ENCODE data around the gene PRXL2C. TPM values are rescaled to one million over a fixed set of nuclear protein-coding genes. Genes with fewer than 3 reads are reported as not detected.
"Not testable (repeated sequence)": the region's sequence is repeated elsewhere in the genome, so short reads cannot be mapped to it uniquely, and the experiment has no call there.

PRXL2C gene
- total RNA-seq, 1 donor from 2014 or later = 16.7 TPM

DNA sequence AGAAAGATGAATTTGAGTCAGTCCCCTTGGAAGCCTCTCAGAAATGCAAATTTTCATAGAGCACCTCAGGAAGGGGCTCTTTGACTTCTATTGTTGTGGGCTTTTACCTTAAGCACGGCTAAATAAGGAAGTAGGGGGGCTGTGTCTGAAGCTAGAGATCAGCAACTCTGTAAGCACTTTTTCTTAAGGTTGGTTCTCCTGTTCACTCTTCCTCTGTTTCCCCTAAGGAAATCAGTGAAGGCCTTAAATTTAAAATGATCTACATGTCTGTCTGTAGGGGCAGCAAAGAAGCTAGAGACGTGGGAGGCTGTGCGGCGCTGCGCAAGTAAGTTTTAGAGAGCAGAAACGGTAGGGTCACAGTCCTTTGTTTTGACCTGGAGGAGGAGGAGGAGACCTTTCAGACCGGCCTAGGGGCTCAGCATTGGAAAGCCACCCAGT lies 34.3 kb downstream of the PRXL2C start:
- H3K36me3 ChIP-seq (ENCODE audit: control insufficient read depth in 3 of 3, insufficient read depth in 3 of 3, low read length in 3 of 3) = no peaks in the 10 kb centered on the region
- H3K27me3 ChIP-seq (ENCODE audit: control insufficient read depth in 3 of 3, insufficient read depth in 3 of 3, low read length in 3 of 3) = no peaks in the 10 kb centered on the region
- no peak overlapping the region for H3K4me3 ChIP-seq (ENCODE audit: low read length in 3 of 3)
- no peaks in the 10 kb centered on the region for H3K9me3 ChIP-seq (ENCODE audit: control insufficient read depth in 3 of 3, low read length in 3 of 3)
- no peak overlapping the region for H3K27ac ChIP-seq (ENCODE audit: low read depth, low read length)
- H3K9ac ChIP-seq (ENCODE audit: low read depth in 1 of 3, low read length in 3 of 3) = no peak overlapping the region
- peaks cover 6 to 16% (median 11%) of the 10 kb centered on the region in 3 donors for H3K4me1 ChIP-seq (ENCODE audit: control insufficient read depth in 3 of 3, insufficient read depth in 3 of 3, low read length in 3 of 3)

DNA sequence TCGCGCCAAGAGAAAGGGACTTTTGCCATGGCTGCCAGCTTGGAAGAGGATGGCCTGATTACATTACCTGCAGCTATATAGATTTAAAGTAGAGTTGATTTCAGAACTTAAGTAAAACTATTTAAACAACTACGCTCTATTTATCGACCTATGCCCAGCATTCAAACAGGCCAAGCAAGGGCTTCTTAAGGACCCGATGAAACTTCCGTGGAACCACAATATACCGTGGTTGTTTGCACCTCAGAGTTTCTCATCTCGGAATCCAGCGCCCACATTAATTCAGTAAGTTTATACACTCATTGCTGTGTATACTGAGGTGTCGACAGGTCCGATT lies 35.0 kb downstream of the PRXL2C start:
- Histone ChIP-seq H3K27ac (ENCODE audit: low read depth, low read length) (no peak overlapping the region), H3K36me3 (ENCODE audit: control insufficient read depth in 3 of 3, insufficient read depth in 3 of 3, low read length in 3 of 3) (no peaks in the 10 kb centered on the region), H3K9ac (ENCODE audit: low read depth in 1 of 3, low read length in 3 of 3) (no peak overlapping the region), H3K4me1 (ENCODE audit: control insufficient read depth in 3 of 3, insufficient read depth in 3 of 3, low read length in 3 of 3) (peaks cover 6 to 16% (median 11%) of the 10 kb centered on the region in 3 donors), H3K4me3 (ENCODE audit: low read length in 3 of 3) (peak overlapping the region in 2 of 3 donors; percentile 48 to 67), H3K27me3 (ENCODE audit: control insufficient read depth in 3 of 3, insufficient read depth in 3 of 3, low read length in 3 of 3) (no peaks in the 10 kb centered on the region), H3K9me3 (ENCODE audit: control insufficient read depth in 3 of 3, low read length in 3 of 3) (no peaks in the 10 kb centered on the region)

DNA sequence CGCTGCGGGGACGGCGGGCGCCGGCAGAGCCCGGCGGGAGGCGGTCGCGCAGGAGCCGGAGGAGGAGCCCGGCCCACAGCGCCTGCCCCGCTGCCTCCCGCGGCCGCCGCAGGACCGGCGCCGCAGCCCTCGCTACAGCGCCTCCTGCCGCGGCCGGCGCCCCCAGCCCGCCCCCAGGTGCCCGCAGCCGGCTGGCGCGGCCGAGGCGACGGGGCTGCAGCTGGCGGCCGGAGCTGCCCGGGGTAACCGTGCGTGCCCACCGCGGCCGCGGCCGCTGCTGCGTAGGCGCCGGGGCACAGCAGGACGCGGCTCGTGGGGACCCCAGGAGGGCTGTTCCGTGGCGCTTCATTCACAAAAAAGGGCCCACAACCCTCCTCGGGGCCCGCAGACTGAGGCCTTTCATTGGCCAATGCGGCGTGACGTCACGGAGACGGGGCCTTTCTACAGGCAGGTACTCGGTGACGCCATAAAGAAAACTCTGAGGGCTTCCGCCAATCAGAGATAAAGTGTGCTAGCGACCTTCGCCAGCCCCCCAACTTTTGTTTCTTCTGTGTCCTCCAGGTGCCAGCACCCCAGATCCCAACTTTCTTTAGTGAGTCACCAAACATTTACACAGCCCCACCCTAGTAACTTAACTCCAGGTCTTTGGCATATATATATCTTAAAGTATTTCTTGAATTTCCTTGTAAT lies 35.5 kb downstream of the PRXL2C start, which contains the start of gene CDC14B:
TSS of gene CDC14B (minus strand) at position 353 of the 690 bp plus-strand sequence. CDS start 465 bp downstream, outside the sequence.
- H3K4me3 ChIP-seq (ENCODE audit: low read length in 3 of 3) = peak within 1 kb of the TSS; percentile 64 to 68 (median 65)
- no peaks in the 10 kb centered on the region for H3K9me3 ChIP-seq (ENCODE audit: control insufficient read depth in 3 of 3, low read length in 3 of 3)
- peaks cover 6 to 16% (median 11%) of the 10 kb centered on the region in 3 donors for H3K4me1 ChIP-seq (ENCODE audit: control insufficient read depth in 3 of 3, insufficient read depth in 3 of 3, low read length in 3 of 3)
- H3K9ac ChIP-seq (ENCODE audit: low read depth in 1 of 3, low read length in 3 of 3) = peak within 1 kb of the TSS; percentile 43 to 77 (median 69)
- H3K36me3 ChIP-seq (ENCODE audit: control insufficient read depth in 3 of 3, insufficient read depth in 3 of 3, low read length in 3 of 3) = no peaks in the 10 kb centered on the region
- H3K27ac ChIP-seq (ENCODE audit: low read depth, low read length) = peak within 1 kb of the TSS; percentile 88
- H3K27me3 ChIP-seq (ENCODE audit: control insufficient read depth in 3 of 3, insufficient read depth in 3 of 3, low read length in 3 of 3) = no peaks in the 10 kb centered on the region

DNA sequence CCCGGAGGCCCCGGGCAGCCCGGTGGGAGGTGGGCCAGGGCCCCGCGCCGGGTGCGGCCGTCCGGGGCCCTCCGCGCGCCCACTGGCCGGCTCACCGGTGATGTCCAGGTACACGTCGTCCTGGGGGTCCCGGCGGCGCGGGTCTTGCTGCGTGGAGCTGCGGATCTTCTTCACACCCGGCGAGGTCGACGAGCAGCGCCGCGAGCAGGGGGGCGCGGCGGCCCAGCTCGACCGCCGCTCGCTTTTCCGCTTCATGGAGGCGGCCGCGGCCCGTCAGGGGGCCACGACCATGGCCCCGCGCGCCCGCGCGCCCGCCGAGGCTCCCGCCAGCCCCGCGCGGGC lies 36.0 kb downstream of the PRXL2C start:
- H3K4me3 ChIP-seq (ENCODE audit: low read length in 3 of 3) = peak overlapping the region in 2 of 3 donors; percentile 64 to 68
- H3K36me3 ChIP-seq (ENCODE audit: control insufficient read depth in 3 of 3, insufficient read depth in 3 of 3, low read length in 3 of 3) = no peaks in the 10 kb centered on the region
- no peaks in the 10 kb centered on the region for H3K9me3 ChIP-seq (ENCODE audit: control insufficient read depth in 3 of 3, low read length in 3 of 3)
- H3K27me3 ChIP-seq (ENCODE audit: control insufficient read depth in 3 of 3, insufficient read depth in 3 of 3, low read length in 3 of 3) = no peaks in the 10 kb centered on the region
- H3K27ac ChIP-seq (ENCODE audit: low read depth, low read length) = peak overlapping the region; percentile 88
- H3K9ac ChIP-seq (ENCODE audit: low read depth in 1 of 3, low read length in 3 of 3) = peak overlapping the region in 1 of 3 donors; percentile 77
- H3K4me1 ChIP-seq (ENCODE audit: control insufficient read depth in 3 of 3, insufficient read depth in 3 of 3, low read length in 3 of 3) = peaks cover 6 to 16% (median 11%) of the 10 kb centered on the region in 3 donors

DNA sequence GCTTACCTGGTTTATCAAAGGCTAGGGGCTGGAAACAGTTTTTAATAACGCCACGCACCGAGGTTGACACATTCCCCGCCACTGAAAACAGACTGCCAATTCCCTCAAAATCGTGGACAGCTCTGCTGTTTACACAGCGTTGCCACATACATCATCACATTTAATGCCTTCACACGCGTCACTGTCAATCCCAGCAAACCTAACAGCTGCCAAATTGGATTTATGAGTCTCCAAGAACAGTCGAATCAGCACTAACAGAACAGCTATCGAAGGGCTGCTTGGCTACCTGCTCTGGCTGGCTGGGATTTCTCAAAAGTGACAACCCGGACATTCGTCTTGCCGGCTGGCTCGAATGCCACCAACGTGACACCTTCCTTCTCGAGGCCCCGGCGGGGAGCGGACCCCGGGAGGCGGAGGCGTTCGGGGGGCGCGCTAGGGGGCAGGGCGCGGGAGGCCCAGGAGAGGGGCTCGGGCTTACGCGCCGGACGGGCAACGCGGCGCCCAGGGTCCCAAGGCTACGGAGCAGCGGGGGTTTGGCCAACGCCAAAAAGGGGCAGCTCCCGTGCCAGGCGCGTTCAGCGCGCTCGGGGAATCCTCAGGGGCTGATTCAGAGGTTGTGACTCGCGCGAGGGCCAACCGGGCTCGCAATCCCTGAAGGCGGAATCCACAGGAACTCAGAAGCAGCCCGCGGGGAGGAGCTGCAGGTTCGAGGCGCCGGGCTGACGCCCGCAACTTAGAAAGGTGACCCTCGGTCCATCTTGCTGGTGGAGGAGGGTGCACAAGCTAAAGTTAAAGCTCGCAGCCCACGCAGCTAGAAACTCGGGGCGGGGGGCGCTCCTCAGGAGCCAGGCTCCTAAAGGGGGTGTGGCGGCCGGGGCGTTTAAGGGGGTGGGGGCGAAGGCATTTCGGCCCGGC lies 36.7 kb downstream of the PRXL2C start:
- no peaks in the 10 kb centered on the region for H3K27me3 ChIP-seq (ENCODE audit: control insufficient read depth in 3 of 3, insufficient read depth in 3 of 3, low read length in 3 of 3)
- peak overlapping the region; percentile 64 to 68 (median 65) for H3K4me3 ChIP-seq (ENCODE audit: low read length in 3 of 3)
- peak overlapping the region; percentile 88 for H3K27ac ChIP-seq (ENCODE audit: low read depth, low read length)
- peaks cover 6 to 16% (median 11%) of the 10 kb centered on the region in 3 donors for H3K4me1 ChIP-seq (ENCODE audit: control insufficient read depth in 3 of 3, insufficient read depth in 3 of 3, low read length in 3 of 3)
- H3K9me3 ChIP-seq (ENCODE audit: control insufficient read depth in 3 of 3, low read length in 3 of 3) = no peaks in the 10 kb centered on the region
- H3K9ac ChIP-seq (ENCODE audit: low read depth in 1 of 3, low read length in 3 of 3) = peak overlapping the region; percentile 43 to 77 (median 69)
- H3K36me3 ChIP-seq (ENCODE audit: control insufficient read depth in 3 of 3, insufficient read depth in 3 of 3, low read length in 3 of 3) = no peaks in the 10 kb centered on the region

DNA sequence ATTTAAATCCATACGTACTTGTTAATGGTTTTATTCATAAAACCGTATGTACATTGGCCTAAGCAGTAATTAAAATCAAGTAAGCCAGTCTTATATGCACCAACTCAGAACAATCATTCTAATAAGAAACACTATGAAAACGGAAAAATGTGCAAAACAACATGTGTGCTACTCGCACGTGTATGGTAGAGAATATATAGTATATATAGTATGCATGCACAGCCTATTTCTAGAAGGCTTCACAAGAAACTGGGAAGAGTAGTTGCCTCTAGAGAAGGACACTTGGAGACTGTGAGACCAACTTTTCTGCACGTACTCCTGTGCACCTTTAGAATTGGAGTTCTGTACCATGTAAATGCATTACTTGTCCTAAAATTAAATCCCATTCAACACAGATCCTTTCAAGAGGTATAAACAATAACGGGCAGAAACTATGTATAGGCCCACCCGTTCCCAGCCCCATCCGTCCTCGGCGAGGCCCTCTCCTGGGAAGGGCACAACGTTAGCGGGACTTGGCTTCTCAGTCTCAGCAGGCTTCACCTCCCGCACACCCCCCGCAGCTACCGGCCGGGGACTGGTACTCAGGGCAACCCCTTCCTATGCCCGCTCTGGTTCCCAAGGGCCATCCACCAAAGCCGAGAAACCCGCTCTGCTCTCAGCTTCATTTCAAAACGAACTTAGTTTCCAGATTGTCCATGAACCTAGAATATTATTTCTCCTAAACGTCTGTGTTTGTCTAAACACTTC lies 37.5 kb downstream of the PRXL2C start:
- H3K9ac ChIP-seq (ENCODE audit: low read depth in 1 of 3, low read length in 3 of 3) = peak overlapping the region in 2 of 3 donors; percentile 69 to 77
- H3K27me3 ChIP-seq (ENCODE audit: control insufficient read depth in 3 of 3, insufficient read depth in 3 of 3, low read length in 3 of 3) = no peaks in the 10 kb centered on the region
- H3K27ac ChIP-seq (ENCODE audit: low read depth, low read length) = peak overlapping the region; percentile 88
- no peaks in the 10 kb centered on the region for H3K36me3 ChIP-seq (ENCODE audit: control insufficient read depth in 3 of 3, insufficient read depth in 3 of 3, low read length in 3 of 3)
- H3K4me1 ChIP-seq (ENCODE audit: control insufficient read depth in 3 of 3, insufficient read depth in 3 of 3, low read length in 3 of 3) = peaks cover 7 to 21% (median 11%) of the 10 kb centered on the region in 3 donors
- no peaks in the 10 kb centered on the region for H3K9me3 ChIP-seq (ENCODE audit: control insufficient read depth in 3 of 3, low read length in 3 of 3)
- peak overlapping the region; percentile 64 to 68 (median 65) for H3K4me3 ChIP-seq (ENCODE audit: low read length in 3 of 3)

DNA sequence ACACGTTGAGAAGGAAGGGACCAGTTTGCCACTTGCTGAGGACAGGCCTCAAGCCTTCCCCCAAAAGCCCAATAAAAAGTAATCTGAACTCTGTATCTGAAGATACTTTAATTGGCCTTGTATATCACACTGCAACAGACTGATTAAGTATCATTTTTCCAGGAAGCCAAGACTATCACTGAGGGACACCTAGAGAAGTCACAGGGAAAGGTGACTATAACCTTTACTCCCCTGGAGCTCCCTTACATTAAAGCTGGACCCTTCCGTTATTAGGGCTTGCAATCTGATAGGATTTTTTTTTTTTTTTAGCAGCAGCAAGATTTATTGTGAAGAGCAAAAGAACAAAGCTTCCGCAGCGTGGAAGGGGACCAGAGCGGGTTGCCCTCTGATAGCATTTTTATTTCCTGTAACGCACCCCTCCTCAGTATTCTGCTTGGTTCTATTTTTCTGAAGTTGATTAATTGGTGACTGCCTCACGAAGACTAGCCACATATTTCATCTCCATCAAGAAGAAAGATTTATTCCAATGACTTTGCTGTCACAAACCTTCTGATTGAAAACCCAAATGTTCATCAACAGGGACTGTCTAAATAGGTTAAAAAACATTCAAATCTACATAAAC lies 38.2 kb downstream of the PRXL2C start:
- Histone ChIP-seq H3K4me3 (ENCODE audit: low read length in 3 of 3) (no peak overlapping the region), H3K27me3 (ENCODE audit: control insufficient read depth in 3 of 3, insufficient read depth in 3 of 3, low read length in 3 of 3) (no peaks in the 10 kb centered on the region), H3K9me3 (ENCODE audit: control insufficient read depth in 3 of 3, low read length in 3 of 3) (no peaks in the 10 kb centered on the region), H3K4me1 (ENCODE audit: control insufficient read depth in 3 of 3, insufficient read depth in 3 of 3, low read length in 3 of 3) (peaks cover 14 to 28% (median 16%) of the 10 kb centered on the region in 3 donors), H3K36me3 (ENCODE audit: control insufficient read depth in 3 of 3, insufficient read depth in 3 of 3, low read length in 3 of 3) (no peaks in the 10 kb centered on the region), H3K27ac (ENCODE audit: low read depth, low read length) (no peak overlapping the region), H3K9ac (ENCODE audit: low read depth in 1 of 3, low read length in 3 of 3) (no peak overlapping the region)

DNA sequence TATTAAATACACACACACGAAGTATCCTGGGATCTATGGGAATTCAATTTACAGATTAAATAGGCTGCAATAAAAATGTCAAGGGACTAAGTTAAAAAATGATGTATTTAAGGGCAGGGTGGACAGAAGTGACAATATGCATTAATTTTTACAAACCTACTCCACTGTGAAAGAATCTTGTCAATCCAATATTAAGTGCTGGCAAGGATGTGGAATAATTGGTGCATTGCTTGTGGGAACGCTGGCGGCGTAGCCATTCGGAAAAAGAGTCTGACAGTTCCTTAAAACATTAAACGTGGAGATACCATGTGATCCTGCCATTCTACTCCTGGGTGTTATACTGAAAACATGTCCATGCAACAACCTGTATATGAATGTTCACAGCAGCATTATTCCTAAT lies 39.7 kb downstream of the PRXL2C start:
- no peak overlapping the region for H3K9ac ChIP-seq (ENCODE audit: low read depth in 1 of 3, low read length in 3 of 3)
- H3K4me3 ChIP-seq (ENCODE audit: low read length in 3 of 3) = no peak overlapping the region
- H3K36me3 ChIP-seq (ENCODE audit: control insufficient read depth in 3 of 3, insufficient read depth in 3 of 3, low read length in 3 of 3) = no peaks in the 10 kb centered on the region
- H3K27ac ChIP-seq (ENCODE audit: low read depth, low read length) = no peak overlapping the region
- H3K27me3 ChIP-seq (ENCODE audit: control insufficient read depth in 3 of 3, insufficient read depth in 3 of 3, low read length in 3 of 3) = no peaks in the 10 kb centered on the region
- no peaks in the 10 kb centered on the region for H3K9me3 ChIP-seq (ENCODE audit: control insufficient read depth in 3 of 3, low read length in 3 of 3)
- H3K4me1 ChIP-seq (ENCODE audit: control insufficient read depth in 3 of 3, insufficient read depth in 3 of 3, low read length in 3 of 3) = peaks cover 16 to 30% (median 16%) of the 10 kb centered on the region in 3 donors

DNA sequence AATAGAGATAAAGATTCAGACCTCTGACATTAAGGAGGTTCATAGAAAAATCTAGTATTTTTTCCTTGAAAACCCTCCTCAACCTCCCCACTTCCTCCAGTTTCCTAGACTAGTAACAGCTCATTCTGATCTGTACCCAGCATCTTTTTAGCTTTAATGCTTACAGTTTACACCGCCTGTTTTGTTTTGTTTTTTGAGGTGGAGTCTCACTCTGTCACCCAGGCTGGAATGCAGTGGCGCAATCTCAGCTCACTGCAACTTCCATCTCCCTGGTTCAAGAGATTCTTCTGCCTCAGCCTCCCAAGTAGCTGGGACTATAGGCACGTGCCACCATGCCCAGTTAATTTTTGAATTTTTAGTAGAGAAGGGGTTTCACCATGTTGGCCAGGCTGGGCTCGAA lies 40.5 kb downstream of the PRXL2C start:
- peaks cover 14 to 25% (median 16%) of the 10 kb centered on the region in 3 donors for H3K4me1 ChIP-seq (ENCODE audit: control insufficient read depth in 3 of 3, insufficient read depth in 3 of 3, low read length in 3 of 3)
- not testable (repeated sequence) for H3K4me3 ChIP-seq (ENCODE audit: low read length in 3 of 3); H3K9ac ChIP-seq (ENCODE audit: low read depth in 1 of 3, low read length in 3 of 3); H3K36me3 ChIP-seq (ENCODE audit: control insufficient read depth in 3 of 3, insufficient read depth in 3 of 3, low read length in 3 of 3); H3K27me3 ChIP-seq (ENCODE audit: control insufficient read depth in 3 of 3, insufficient read depth in 3 of 3, low read length in 3 of 3); H3K27ac ChIP-seq (ENCODE audit: low read depth, low read length); H3K9me3 ChIP-seq (ENCODE audit: control insufficient read depth in 3 of 3, low read length in 3 of 3)
